ENCODE results near the gene SLC38A11. TPM values are rescaled to one million over a fixed set of nuclear protein-coding genes. Genes with fewer than 3 reads are reported as not detected.

SLC38A11 gene
- total and polyA plus RNA-seq, 4 experiments from 2014 or later = not detected

GRCh38 chr2:164913640-164914350 lies 41.5 kb downstream of the SLC38A11 start:
- no peaks in the 10 kb centered on the region for H3K36me3 ChIP-seq (ENCODE audit: insufficient read depth, low read length)
- H3K27me3 ChIP-seq (ENCODE audit: insufficient read depth, low read length) = no peaks in the 10 kb centered on the region
- Mint-ChIP-seq H3K9me3 (no peaks in the 10 kb centered on the region), H3K36me3 (no peaks in the 10 kb centered on the region), H3K4me1 (no peaks in the 10 kb centered on the region), H3K27me3 (no peaks in the 10 kb centered on the region), H3K27ac (no peak overlapping the region), H3K4me3 (no peak overlapping the region)
- intact Hi-C loops (cut with micrococcal nuclease) = no loop called here
- H3K27ac ChIP-seq (ENCODE audit: low read depth, low read length) = no peak overlapping the region
- no peaks in the 10 kb centered on the region for H3K9me3 ChIP-seq (ENCODE audit: control insufficient read depth in 1 of 2, low read length in 2 of 2)
- DNase-seq = no peak
- no peak overlapping the region for H3K4me3 ChIP-seq (ENCODE audit: low read length in 2 of 2)
- no peaks in the 10 kb centered on the region for H3K4me1 ChIP-seq (ENCODE audit: insufficient read depth, low read length)
- ChIA-PET CTCF (ENCODE audit: partially characterized antibody) (no interaction called here), POLR2A (ENCODE audit: partially characterized antibody) (no interaction called here)

- Mint-ChIP-seq H3K36me3 (no peaks in the 10 kb centered on the region), H3K9me3 (no peaks in the 10 kb centered on the region), H3K4me1 (no peaks in the 10 kb centered on the region), H3K27ac (no peak overlapping the region), H3K27me3 (no peaks in the 10 kb centered on the region), H3K4me3 (no peak overlapping the region)
- ChIA-PET CTCF (ENCODE audit: partially characterized antibody) (no interaction called here), POLR2A (ENCODE audit: partially characterized antibody) (no interaction called here)
- H3K4me1 ChIP-seq (ENCODE audit: insufficient read depth, low read length) = no peaks in the 10 kb centered on the region
- no peak for DNase-seq
- no peaks in the 10 kb centered on the region for H3K27me3 ChIP-seq (ENCODE audit: insufficient read depth, low read length)
- H3K27ac ChIP-seq (ENCODE audit: low read depth, low read length) = no peak overlapping the region
- no peaks in the 10 kb centered on the region for H3K36me3 ChIP-seq (ENCODE audit: insufficient read depth, low read length)
- intact Hi-C loops (cut with micrococcal nuclease) = no loop called here
- no peak overlapping the region for H3K4me3 ChIP-seq (ENCODE audit: low read length in 2 of 2)
- no peaks in the 10 kb centered on the region for H3K9me3 ChIP-seq (ENCODE audit: control insufficient read depth in 1 of 2, low read length in 2 of 2)
These were observed 42.3 kb downstream of the SLC38A11 start for GRCh38 chr2:164913011-164913410.

GRCh38 chr2:164911832-164912231 lies 43.5 kb downstream of the SLC38A11 start:
- Mint-ChIP-seq H3K36me3 (no peaks in the 10 kb centered on the region), H3K4me3 (no peak overlapping the region), H3K27me3 (no peaks in the 10 kb centered on the region), H3K27ac (no peak overlapping the region), H3K9me3 (peaks cover 0 to under 1% (median 0%) of the 10 kb centered on the region in 8 donors), H3K4me1 (no peaks in the 10 kb centered on the region)
- Histone ChIP-seq H3K9me3 (ENCODE audit: control insufficient read depth in 1 of 2, low read length in 2 of 2) (no peaks in the 10 kb centered on the region), H3K36me3 (ENCODE audit: insufficient read depth, low read length) (no peaks in the 10 kb centered on the region), H3K4me1 (ENCODE audit: insufficient read depth, low read length) (no peaks in the 10 kb centered on the region), H3K27me3 (ENCODE audit: insufficient read depth, low read length) (no peaks in the 10 kb centered on the region), H3K27ac (ENCODE audit: low read depth, low read length) (no peak overlapping the region), H3K4me3 (ENCODE audit: low read length in 2 of 2) (no peak overlapping the region)
- DNase-seq = no peak
- intact Hi-C loops (cut with micrococcal nuclease) = no loop called here
- CTCF ChIA-PET (ENCODE audit: partially characterized antibody) = no interaction called here
- POLR2A ChIA-PET (ENCODE audit: partially characterized antibody) = no interaction called here

GRCh38 chr2:164910101-164910899 lies 45.0 kb downstream of the SLC38A11 start:
- H3K4me3 Mint-ChIP-seq = no peak overlapping the region
- ChIA-PET POLR2A (ENCODE audit: partially characterized antibody) (no interaction called here), CTCF (ENCODE audit: partially characterized antibody) (no interaction called here)
- Histone ChIP-seq H3K36me3 (ENCODE audit: insufficient read depth, low read length) (no peaks in the 10 kb centered on the region), H3K27me3 (ENCODE audit: insufficient read depth, low read length) (no peaks in the 10 kb centered on the region), H3K27ac (ENCODE audit: low read depth, low read length) (no peak overlapping the region), H3K4me3 (ENCODE audit: low read length in 2 of 2) (no peak overlapping the region), H3K4me1 (ENCODE audit: insufficient read depth, low read length) (no peaks in the 10 kb centered on the region), H3K9me3 (ENCODE audit: control insufficient read depth in 1 of 2, low read length in 2 of 2) (no peaks in the 10 kb centered on the region)
- DNase-seq = no peak
- peaks cover 0 to 3% (median 0%) of the 10 kb centered on the region in 8 donors for H3K9me3 Mint-ChIP-seq
- intact Hi-C loops (cut with micrococcal nuclease) = no loop called here
- H3K27ac Mint-ChIP-seq = no peak overlapping the region
- H3K36me3 Mint-ChIP-seq = no peaks in the 10 kb centered on the region
- H3K27me3 Mint-ChIP-seq = no peaks in the 10 kb centered on the region
- no peaks in the 10 kb centered on the region for H3K4me1 Mint-ChIP-seq

GRCh38 chr2:164906947-164907346 lies 48.4 kb downstream of the SLC38A11 start:
- no peaks in the 10 kb centered on the region for H3K4me1 Mint-ChIP-seq
- Histone ChIP-seq H3K27ac (ENCODE audit: low read depth, low read length) (no peak overlapping the region), H3K9me3 (ENCODE audit: control insufficient read depth in 1 of 2, low read length in 2 of 2) (no peaks in the 10 kb centered on the region), H3K4me1 (ENCODE audit: insufficient read depth, low read length) (no peaks in the 10 kb centered on the region), H3K4me3 (ENCODE audit: low read length in 2 of 2) (no peak overlapping the region), H3K27me3 (ENCODE audit: insufficient read depth, low read length) (no peaks in the 10 kb centered on the region), H3K36me3 (ENCODE audit: insufficient read depth, low read length) (no peaks in the 10 kb centered on the region)
- H3K4me3 Mint-ChIP-seq = no peak overlapping the region
- POLR2A ChIA-PET (ENCODE audit: partially characterized antibody) = no interaction called here
- no peaks in the 10 kb centered on the region for H3K27me3 Mint-ChIP-seq
- H3K36me3 Mint-ChIP-seq = no peaks in the 10 kb centered on the region
- peaks cover 0 to 3% (median 0%) of the 10 kb centered on the region in 8 donors for H3K9me3 Mint-ChIP-seq
- DNase-seq = no peak
- intact Hi-C loops (cut with micrococcal nuclease) = no loop called here
- CTCF ChIA-PET (ENCODE audit: partially characterized antibody) = no interaction called here
- H3K27ac Mint-ChIP-seq = no peak overlapping the region

- Mint-ChIP-seq H3K36me3 (no peaks in the 10 kb centered on the region), H3K4me3 (no peak overlapping the region), H3K27me3 (no peaks in the 10 kb centered on the region), H3K4me1 (no peaks in the 10 kb centered on the region), H3K27ac (no peak overlapping the region), H3K9me3 (peaks cover 0 to 3% (median 0%) of the 10 kb centered on the region in 8 donors)
- H3K4me1 ChIP-seq (ENCODE audit: insufficient read depth, low read length) = no peaks in the 10 kb centered on the region
- intact Hi-C loops (cut with micrococcal nuclease) = no loop called here
- no peaks in the 10 kb centered on the region for H3K9me3 ChIP-seq (ENCODE audit: control insufficient read depth in 1 of 2, low read length in 2 of 2)
- CTCF ChIA-PET (ENCODE audit: partially characterized antibody) = no interaction called here
- POLR2A ChIA-PET (ENCODE audit: partially characterized antibody) = no interaction called here
- no peaks in the 10 kb centered on the region for H3K27me3 ChIP-seq (ENCODE audit: insufficient read depth, low read length)
- no peak overlapping the region for H3K4me3 ChIP-seq (ENCODE audit: low read length in 2 of 2)
- no peak overlapping the region for H3K27ac ChIP-seq (ENCODE audit: low read depth, low read length)
- no peak for DNase-seq
- no peaks in the 10 kb centered on the region for H3K36me3 ChIP-seq (ENCODE audit: insufficient read depth, low read length)
These were observed 50.0 kb downstream of the SLC38A11 start for GRCh38 chr2:164905307-164905706.

GRCh38 chr2:164903951-164904350 lies 51.4 kb downstream of the SLC38A11 start:
- no peak overlapping the region for H3K4me3 Mint-ChIP-seq
- no peaks in the 10 kb centered on the region for H3K27me3 Mint-ChIP-seq
- intact Hi-C loops (cut with micrococcal nuclease) = no loop called here
- H3K36me3 ChIP-seq (ENCODE audit: insufficient read depth, low read length) = no peaks in the 10 kb centered on the region
- H3K4me3 ChIP-seq (ENCODE audit: low read length in 2 of 2) = no peak overlapping the region
- no peak for DNase-seq
- no peaks in the 10 kb centered on the region for H3K27me3 ChIP-seq (ENCODE audit: insufficient read depth, low read length)
- H3K27ac Mint-ChIP-seq = no peak overlapping the region
- CTCF ChIA-PET (ENCODE audit: partially characterized antibody) = no interaction called here
- H3K9me3 Mint-ChIP-seq = peaks cover 0 to 7% (median under 1%) of the 10 kb centered on the region in 8 donors
- no peaks in the 10 kb centered on the region for H3K36me3 Mint-ChIP-seq
- no peak overlapping the region for H3K27ac ChIP-seq (ENCODE audit: low read depth, low read length)
- no peaks in the 10 kb centered on the region for H3K9me3 ChIP-seq (ENCODE audit: control insufficient read depth in 1 of 2, low read length in 2 of 2)
- no peaks in the 10 kb centered on the region for H3K4me1 Mint-ChIP-seq
- POLR2A ChIA-PET (ENCODE audit: partially characterized antibody) = no interaction called here
- no peaks in the 10 kb centered on the region for H3K4me1 ChIP-seq (ENCODE audit: insufficient read depth, low read length)

Data from CD4-positive, alpha-beta memory T cell (primary cell).